Right atrium auricular region (tissue), 2 donors: Measurements from ENCODE around the gene COL6A1. TPM values are rescaled to one million over a fixed set of nuclear protein-coding genes. Genes with fewer than 3 reads are reported as not detected.
"Not testable (repeated sequence)": the region's sequence is repeated elsewhere in the genome, so short reads cannot be mapped to it uniquely, and the experiment has no call there.

Source experiments
- DNase-seq: peaks from one replicate; pipeline ENCODE4 v3.0.0-alpha.2; 2019; ENCODE audit warnings: low spot score
- H3K27ac ChIP-seq, 2 donors: fragments of 200-600 bp; sonication (generic); 1 replicate in 1 of 2; 2 replicates in 1 of 2; pipeline ENCODE4 v1.5.1; 2016 to 2019
- H3K27me3 ChIP-seq, 2 donors: fragments of 200-600 bp; sonication (generic); one replicate each; pipeline versions ENCODE4 v1.5.1 to v1.6.0; 2017 to 2019
- H3K36me3 ChIP-seq: fragments of 200-600 bp; sonication (generic); one replicate; pipeline ENCODE4 v1.5.1; 2016
- H3K4me1 ChIP-seq, 2 donors: fragments of 200-600 bp; sonication (generic); one replicate each; pipeline versions ENCODE4 v1.5.1 to v1.6.0; 2017 to 2019
- H3K4me3 ChIP-seq, 2 donors: fragments of 200-600 bp; sonication (generic); 1 replicate in 1 of 2; 2 replicates in 1 of 2; pipeline ENCODE4 v1.5.1; 2017 to 2019; ENCODE audit warnings: mild to moderate bottlenecking in 1 of 2, moderate library complexity in 1 of 2
- H3K9me3 ChIP-seq, 2 donors: fragments of 200-600 bp; sonication (generic); one replicate each; pipeline ENCODE4 v1.5.1; 2019
- CTCF ChIP-seq, 2 donors: fragments of 200-600 bp; sonication (generic); IDR thresholded peaks; one replicate each; pipeline ENCODE4 v1.5.1; 2019; ENCODE audit warnings: antibody characterized with exemption in 2 of 2
- total RNA-seq, 2 donors: library from RNA; depleted of rRNA; stranded (reverse); fragments of >200 nt; gene quantifications; one replicate each; pipeline ENCODE4 v1.1.0, GENCODE V29; 2016

Gene COL6A1
- total RNA-seq, 2 donors from 2014 or later, result 201 to 278 TPM

- no peaks in the 10 kb centered on the region for H3K27me3 ChIP-seq
- peaks cover 0 to 12% of the 10 kb centered on the region in 2 donors for H3K4me1 ChIP-seq
- H3K27ac ChIP-seq, result no peak overlapping the region
- H3K4me3 ChIP-seq, result no peak overlapping the region
- no peak for TF ChIP-seq CTCF (IDR thresholded peaks at IDR 0.05)
- no peaks in the 10 kb centered on the region for H3K36me3 ChIP-seq
- no peaks in the 10 kb centered on the region for H3K9me3 ChIP-seq
- DNase-seq, result no peak
These were observed 63.6 kb downstream of the COL6A1 start for GRCh38 chr21:46045154-46045553.

GRCh38 chr21:46046471-46046870 is 64.9 kb downstream of the COL6A1 start:
- peak; percentile 55 for DNase-seq
- H3K36me3 ChIP-seq, result no peaks in the 10 kb centered on the region
- peak overlapping the region in 1 of 2 donors; percentile 7 for H3K27ac ChIP-seq
- no peak for TF ChIP-seq CTCF (IDR thresholded peaks at IDR 0.05)
- H3K4me1 ChIP-seq, result peaks cover 0 to 19% of the 10 kb centered on the region in 2 donors
- no peaks in the 10 kb centered on the region for H3K27me3 ChIP-seq
- no peaks in the 10 kb centered on the region for H3K9me3 ChIP-seq
- H3K4me3 ChIP-seq, result no peak overlapping the region

DNA sequence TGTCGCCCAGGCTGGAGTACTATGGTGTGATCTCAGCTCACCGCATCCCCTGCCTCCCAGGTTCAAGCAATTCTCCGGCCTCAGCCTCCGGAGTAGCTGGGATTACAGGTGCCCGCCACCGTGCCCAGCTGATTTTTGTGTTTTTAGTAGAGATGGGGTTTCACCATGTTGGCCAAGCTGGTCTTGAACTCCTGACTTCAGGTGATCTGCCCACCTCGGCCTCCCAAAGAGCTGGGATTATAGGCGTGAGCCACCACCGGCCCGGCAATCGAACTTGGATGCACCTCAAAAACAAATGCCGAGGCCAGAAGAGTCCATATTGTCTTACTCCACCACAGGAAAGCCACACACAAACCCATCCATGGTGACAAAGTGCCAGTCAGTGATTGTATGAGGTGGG is 65.3 kb downstream of the COL6A1 start:
- not testable (repeated sequence) for H3K9me3 ChIP-seq

DNA sequence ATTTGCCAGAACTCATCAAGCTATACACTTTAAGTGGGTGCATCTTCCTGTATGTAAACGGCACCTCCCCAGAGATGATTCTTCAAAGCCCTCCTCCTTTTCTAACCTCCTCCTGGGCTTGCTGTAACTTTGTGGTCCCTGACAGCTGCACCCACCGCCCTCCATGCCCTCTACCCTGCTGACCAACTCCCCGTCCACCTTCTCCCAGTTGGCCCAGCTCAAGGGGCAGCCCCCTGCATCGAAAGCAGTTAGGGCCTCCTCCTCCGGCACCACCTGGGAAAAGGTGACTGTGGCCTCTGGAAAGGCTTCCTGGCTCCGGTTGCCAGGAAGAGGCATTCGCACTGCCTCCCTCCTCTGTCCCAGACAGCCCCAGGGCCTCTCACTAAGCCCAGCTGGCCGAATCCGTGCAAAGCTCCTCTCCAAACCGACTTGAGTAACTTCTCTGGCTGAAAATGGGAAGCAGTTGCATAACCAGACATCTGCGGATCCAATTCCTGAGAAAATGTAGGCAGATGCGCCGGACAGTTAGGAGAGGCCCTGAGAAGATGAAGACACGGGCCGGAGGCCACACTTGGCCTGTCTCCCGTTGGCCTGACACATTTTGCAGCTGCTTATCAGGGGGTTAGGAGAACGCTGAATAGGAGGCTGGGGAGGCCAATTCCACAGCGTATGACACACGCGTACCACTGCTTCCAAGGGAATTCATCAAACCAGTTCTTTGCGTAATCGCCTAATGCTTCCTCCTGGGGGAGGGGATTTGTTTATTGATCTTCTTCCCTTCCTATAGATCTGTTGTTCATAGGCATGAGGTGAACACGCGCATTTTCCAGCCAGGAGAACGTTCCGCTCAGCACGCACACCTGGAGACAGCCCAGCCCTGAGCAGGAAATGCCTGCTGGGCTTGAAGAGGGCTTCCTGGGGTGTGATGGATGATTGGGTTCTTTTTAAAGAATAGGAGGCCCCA is 67.6 kb downstream of the COL6A1 start:
- no peaks in the 10 kb centered on the region for H3K27me3 ChIP-seq
- no peaks in the 10 kb centered on the region for H3K9me3 ChIP-seq
- peak; percentile 95 for DNase-seq
- TF ChIP-seq CTCF (IDR thresholded peaks at IDR 0.05), result no peak
- no peak overlapping the region for H3K4me3 ChIP-seq
- peak overlapping the region; percentile 73 to 88 for H3K27ac ChIP-seq
- peaks cover 0 to 22% of the 10 kb centered on the region in 2 donors for H3K4me1 ChIP-seq
- H3K36me3 ChIP-seq, result no peaks in the 10 kb centered on the region

More for the DNA sequence above, 65.3 kb downstream of the COL6A1 start:
- H3K27me3 ChIP-seq, H3K36me3 ChIP-seq, H3K27ac ChIP-seq, H3K4me3 ChIP-seq: not testable (repeated sequence)
- peak; percentile 44 for DNase-seq
- H3K4me1 ChIP-seq, result peaks cover 0 to 19% of the 10 kb centered on the region in 2 donors

DNA sequence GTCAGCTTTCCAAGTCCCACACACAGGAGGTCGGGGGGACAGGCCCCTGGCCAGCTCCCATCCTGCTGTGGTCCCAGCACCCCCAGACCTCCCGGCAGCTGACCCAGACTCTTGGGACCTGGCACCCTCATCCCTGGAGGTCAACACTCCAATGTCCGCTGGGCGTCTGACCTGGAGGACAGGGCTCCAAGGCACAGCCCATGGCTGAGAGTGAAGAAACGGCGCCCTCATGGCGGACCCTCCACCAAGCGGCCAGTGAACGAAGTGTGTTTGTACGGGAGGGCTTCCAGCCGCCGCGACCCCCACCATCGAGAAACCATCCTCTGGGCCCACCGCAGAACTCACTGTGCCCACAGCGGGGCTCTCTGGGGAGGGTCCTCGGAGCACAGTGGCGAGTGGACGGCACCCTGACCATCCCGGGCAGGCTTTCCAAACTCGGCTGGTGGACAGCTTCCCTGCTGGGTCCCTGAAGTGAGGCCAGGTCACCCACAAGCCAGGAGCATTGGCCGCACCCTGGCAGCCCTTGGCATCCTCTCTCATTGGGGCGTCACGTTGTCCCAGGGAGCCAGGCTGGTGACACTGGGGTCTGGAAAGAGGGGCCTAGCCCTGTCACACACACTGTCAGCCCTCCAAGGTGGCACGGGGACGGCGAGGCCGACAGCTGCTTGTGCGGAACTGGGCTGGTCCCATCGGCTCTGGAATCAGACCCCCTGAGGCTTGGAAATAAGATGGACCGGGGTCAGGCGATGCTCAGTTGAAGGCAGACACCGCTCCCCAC is 68.5 kb downstream of the COL6A1 start:
- Histone ChIP-seq H3K4me3 (no peak overlapping the region), H3K36me3 (no peaks in the 10 kb centered on the region), H3K9me3 (no peaks in the 10 kb centered on the region), H3K4me1 (peaks cover 0 to 29% of the 10 kb centered on the region in 2 donors), H3K27me3 (no peaks in the 10 kb centered on the region), H3K27ac (peak overlapping the region; percentile 73 to 88)
- no peak for TF ChIP-seq CTCF (IDR thresholded peaks at IDR 0.05)
- DNase-seq, result peak; percentile 56
